ENCODE measurements around the gene MALRD1.

DNA sequence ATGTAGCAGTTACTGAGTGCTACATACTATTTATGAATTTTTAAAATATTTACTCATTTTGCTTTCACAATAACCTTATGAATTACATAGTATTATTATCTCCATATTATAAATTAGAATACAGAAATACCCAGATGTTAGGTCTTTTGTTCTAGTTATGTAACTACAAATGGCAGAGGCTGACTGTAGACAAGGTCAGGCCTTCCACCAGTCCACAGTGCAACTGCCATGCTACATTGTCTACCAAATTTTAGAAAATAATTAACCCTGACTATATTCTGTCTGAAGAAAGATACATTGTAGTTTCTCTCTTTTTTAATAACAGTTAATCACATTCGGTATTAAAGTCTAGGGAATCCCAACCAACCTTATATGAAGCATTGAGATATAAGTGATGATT lies 280.9 kb downstream of the MALRD1 start:
- TF ChIP-seq, protein P1, sequence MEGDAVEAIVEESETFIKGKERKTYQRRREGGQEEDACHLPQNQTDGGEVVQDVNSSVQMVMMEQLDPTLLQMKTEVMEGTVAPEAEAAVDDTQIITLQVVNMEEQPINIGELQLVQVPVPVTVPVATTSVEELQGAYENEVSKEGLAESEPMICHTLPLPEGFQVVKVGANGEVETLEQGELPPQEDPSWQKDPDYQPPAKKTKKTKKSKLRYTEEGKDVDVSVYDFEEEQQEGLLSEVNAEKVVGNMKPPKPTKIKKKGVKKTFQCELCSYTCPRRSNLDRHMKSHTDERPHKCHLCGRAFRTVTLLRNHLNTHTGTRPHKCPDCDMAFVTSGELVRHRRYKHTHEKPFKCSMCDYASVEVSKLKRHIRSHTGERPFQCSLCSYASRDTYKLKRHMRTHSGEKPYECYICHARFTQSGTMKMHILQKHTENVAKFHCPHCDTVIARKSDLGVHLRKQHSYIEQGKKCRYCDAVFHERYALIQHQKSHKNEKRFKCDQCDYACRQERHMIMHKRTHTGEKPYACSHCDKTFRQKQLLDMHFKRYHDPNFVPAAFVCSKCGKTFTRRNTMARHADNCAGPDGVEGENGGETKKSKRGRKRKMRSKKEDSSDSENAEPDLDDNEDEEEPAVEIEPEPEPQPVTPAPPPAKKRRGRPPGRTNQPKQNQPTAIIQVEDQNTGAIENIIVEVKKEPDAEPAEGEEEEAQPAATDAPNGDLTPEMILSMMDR (IDR thresholded peaks at IDR 0.05): no peak
- TF ChIP-seq POLR2A (IDR thresholded peaks at IDR 0.05): no peak

All from lower leg skin (tissue), 3 donors.